OCI-LY7 (cell line): ENCODE data around the gene DLG5.

ENCODE experiments used
- CTCF ChIP-seq: fragments of 200-600 bp; sonication (generic); conservative IDR thresholded peaks from 2 replicates; pipeline ENCODE4 v1.5.1; 2014; ENCODE audit warnings: mild to moderate bottlenecking, antibody characterized with exemption, low read length, moderate library complexity, mixed read lengths
- EZH2phosphoT487 ChIP-seq: fragments of 200-600 bp; sonication (generic); IDR thresholded peaks from 2 replicates; pipeline ENCODE4 v1.6.1; 2018; ENCODE audit warnings: low read depth, borderline replicate concordance, mild to moderate bottlenecking, mixed run types, antibody characterized with exemption, low read length, moderate library complexity, mixed read lengths

GRCh38 chr10:77834540-77834939 is 92.0 kb downstream of the DLG5 start:
- TF ChIP-seq CTCF, result no peak
- no peak for TF ChIP-seq EZH2phosphoT487
